Measurements from ENCODE around the gene DFFB. TPM values are rescaled to one million over a fixed set of nuclear protein-coding genes. Genes with fewer than 3 reads are reported as not detected.

The DFFB gene
- total RNA-seq = 1 to 10 TPM in 3 of 4 donors, under 1 TPM in 1; 0.82 to 8.7 (median 4.8) TPM

GRCh38 chr1:3856923-3857790 is at the start of gene DFFB, which contains the start of gene CEP104:
TSS of gene DFFB (plus strand) at chr1:3857476. CDS start at chr1:3857604, 128 bp downstream.
TSS of gene CEP104 (minus strand) at chr1:3857211. CDS start at chr1:3852407, 4,804 bp downstream.
- TF ChIP-seq CTCF (IDR thresholded peaks at IDR 0.05; ENCODE audit: low read depth) = no peak

- no peak for TF ChIP-seq CTCF (IDR thresholded peaks at IDR 0.05; ENCODE audit: low read depth)
Observed at GRCh38 chr1:3807769-3808168, 49.5 kb upstream of the DFFB start.

GRCh38 chr1:3809680-3810079 is 47.6 kb upstream of the DFFB start:
- no peak for TF ChIP-seq CTCF (IDR thresholded peaks at IDR 0.05; ENCODE audit: low read depth)

GRCh38 chr1:3811595-3811911 is 45.7 kb upstream of the DFFB start:
- no peak for TF ChIP-seq CTCF (IDR thresholded peaks at IDR 0.05; ENCODE audit: low read depth)

GRCh38 chr1:3814065-3814464 is 43.2 kb upstream of the DFFB start:
- TF ChIP-seq CTCF (IDR thresholded peaks at IDR 0.05; ENCODE audit: low read depth) = no peak

GRCh38 chr1:3814771-3815561 is 42.3 kb upstream of the DFFB start:
- no peak for TF ChIP-seq CTCF (IDR thresholded peaks at IDR 0.05; ENCODE audit: low read depth)

Data from subcutaneous adipose tissue (tissue), 4 donors.